GM13977 (cell line): Measurements from ENCODE around the gene ATG5.

Experiments used
- DNase-seq: peaks from one replicate; pipeline ENCODE4 v3.0.0; 2012; ENCODE audit warnings: low spot score
- in situ Hi-C: fragments of 300-500 bp; cut with MboI; formaldehyde crosslinking; loops from one replicate; pipeline ENCODE4 v1.12.0; 2022; ENCODE audit warnings: low sequenced_read_pairs, low pct_unique_long_range_greater_than_20kb, mixed read lengths, inconsistent platforms; ENCODE audit not compliant: unreplicated experiment
- TF ChIP-seq, protein P1 (sequence below): IDR thresholded peaks from 2 replicates; pipeline ENCODE4 v1.5.1; 2012; ENCODE audit warnings: mild to moderate bottlenecking, control low read depth; ENCODE audit not compliant: insufficient read depth; ENCODE audit errors: extremely low read depth, missing control alignments

Gene ATG5

DNA sequence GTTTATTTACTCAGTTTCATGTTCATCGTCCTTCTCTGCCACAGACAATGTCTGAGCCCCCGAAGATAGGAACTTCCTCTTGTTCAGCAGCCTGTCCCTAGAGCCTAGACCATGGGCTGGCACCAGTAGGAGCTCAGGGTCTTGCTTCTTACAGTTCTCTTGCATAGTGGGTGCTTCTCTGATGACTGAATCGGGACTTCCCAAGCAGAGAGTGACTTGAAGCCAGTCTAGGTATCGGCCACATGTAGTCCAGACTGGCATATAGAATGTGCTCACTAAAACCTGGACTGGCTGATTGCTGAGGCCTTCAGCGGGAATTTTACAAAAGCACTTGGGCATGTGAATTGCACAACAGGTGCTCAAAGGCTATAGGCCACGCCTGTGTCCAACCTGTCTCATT is 187.4 kb downstream of the ATG5 start:
- TF ChIP-seq, protein P1, sequence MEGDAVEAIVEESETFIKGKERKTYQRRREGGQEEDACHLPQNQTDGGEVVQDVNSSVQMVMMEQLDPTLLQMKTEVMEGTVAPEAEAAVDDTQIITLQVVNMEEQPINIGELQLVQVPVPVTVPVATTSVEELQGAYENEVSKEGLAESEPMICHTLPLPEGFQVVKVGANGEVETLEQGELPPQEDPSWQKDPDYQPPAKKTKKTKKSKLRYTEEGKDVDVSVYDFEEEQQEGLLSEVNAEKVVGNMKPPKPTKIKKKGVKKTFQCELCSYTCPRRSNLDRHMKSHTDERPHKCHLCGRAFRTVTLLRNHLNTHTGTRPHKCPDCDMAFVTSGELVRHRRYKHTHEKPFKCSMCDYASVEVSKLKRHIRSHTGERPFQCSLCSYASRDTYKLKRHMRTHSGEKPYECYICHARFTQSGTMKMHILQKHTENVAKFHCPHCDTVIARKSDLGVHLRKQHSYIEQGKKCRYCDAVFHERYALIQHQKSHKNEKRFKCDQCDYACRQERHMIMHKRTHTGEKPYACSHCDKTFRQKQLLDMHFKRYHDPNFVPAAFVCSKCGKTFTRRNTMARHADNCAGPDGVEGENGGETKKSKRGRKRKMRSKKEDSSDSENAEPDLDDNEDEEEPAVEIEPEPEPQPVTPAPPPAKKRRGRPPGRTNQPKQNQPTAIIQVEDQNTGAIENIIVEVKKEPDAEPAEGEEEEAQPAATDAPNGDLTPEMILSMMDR, result no peak
- no peak for DNase-seq
- in situ Hi-C loops, result no loop called here

DNA sequence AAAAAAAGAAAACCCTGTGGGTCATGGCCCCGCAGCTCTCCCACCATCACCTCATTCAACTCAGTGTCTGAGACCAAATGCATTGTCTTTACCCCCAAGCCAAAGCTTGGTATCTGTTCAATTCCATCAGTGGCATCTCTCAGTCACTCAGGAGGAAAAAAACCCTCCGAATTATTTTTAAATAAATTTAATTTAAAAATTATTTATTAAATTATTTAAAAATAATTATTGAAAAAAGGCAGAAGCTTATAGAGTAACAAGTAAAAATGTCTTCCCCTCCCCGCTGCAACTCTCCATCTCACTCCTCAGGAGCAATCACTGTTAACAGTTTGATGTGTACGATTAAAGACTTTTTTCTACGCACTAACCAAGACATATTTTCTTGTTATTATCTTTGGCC is 188.7 kb downstream of the ATG5 start:
- TF ChIP-seq, protein P1, result no peak
- DNase-seq, result no peak
- in situ Hi-C loops, result no loop called here

DNA sequence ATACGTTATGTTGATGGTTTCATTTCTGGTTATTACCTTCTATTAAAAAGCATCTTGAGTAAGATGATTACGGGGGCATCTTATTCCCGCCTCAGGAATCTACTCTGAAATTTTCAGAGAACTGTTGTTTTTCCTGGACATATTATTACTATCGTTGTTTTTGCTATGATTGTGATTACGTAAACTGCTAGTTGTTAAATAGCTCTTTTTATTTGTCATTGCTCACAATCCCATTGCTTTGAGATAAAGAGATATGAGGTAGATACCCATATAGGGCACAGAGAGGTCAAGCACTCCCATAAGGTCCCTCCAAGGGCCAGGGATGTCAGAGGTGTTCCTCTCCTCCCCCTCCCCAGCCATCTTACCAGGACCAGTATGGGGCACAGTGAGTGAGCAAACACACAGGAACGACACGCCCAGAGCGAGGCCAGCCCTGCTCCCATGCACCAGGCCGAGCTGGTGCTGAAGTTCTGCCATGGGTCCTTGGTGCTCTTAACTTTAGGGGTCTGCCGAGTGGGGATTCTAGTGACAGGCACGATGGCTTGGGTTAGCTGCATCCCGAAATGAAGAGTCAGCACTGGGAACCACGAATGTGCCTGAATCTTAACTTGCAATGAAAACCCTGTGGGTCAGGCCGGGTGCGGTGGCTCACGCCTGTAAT is 189.5 kb downstream of the ATG5 start:
- in situ Hi-C loops, result no loop called here
- no peak for DNase-seq
- TF ChIP-seq, protein P1, result no peak

DNA sequence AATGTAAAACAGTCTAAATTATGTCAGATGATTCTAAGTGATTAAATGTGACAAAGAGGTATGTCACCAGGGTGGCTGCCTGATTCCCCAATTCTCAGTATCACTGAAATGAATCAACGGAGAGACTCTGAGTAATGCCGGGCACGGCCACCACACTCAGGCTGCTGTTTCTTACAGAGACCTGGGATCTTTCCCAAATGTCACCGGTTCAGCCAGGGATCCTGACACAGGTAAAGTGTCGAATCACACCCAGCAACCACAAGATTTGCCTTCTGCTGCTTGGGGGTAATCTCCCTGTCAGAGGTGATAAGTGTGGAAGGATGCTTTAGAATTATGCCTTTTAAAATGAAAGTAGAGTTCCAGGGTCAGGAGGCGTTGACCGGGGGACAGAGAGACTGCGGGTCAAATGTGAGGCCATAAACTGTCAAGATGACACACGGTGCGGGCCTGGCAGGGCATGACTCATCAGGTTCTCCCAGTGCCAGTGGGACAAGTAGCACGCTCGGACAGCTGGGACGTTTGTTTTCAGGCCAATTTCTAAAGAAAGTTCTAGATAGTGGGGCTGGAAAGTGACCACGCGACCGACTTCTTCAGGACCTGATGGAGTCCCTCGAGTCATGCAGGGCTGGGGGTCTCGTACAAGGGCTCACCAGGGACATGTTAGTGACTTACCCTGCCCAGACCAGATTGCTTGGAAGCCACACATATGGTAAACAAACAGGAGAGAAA is 190.5 kb downstream of the ATG5 start:
- DNase-seq, result no peak
- TF ChIP-seq, protein P1, result no peak
- in situ Hi-C loops, result no loop called here
